Cardiac fibroblast (primary cell): ENCODE data around the gene SLC25A38.

Experiments
- DNase-seq, 2 donors: peaks; one replicate each; pipeline versions ENCODE4 v3.0.0 to v3.0.0-alpha.2; 2010; ENCODE audit warnings: low read depth in 2 of 2
- H3K4me3 ChIP-seq, 2 donors: replicated peaks in 1 of 2; 1 replicate in 1 of 2; 2 replicates in 1 of 2; pipeline ENCODE4 v1.5.1; 2011; ENCODE audit warnings: low read depth in 2 of 2, low read length in 2 of 2, mild to moderate bottlenecking in 2 of 2, moderate library complexity in 1 of 2
- TF ChIP-seq, protein P1 (sequence below): IDR thresholded peaks from one replicate; pipeline ENCODE4 v1.5.1; 2011; ENCODE audit warnings: low read depth, mild to moderate bottlenecking, low read length, inconsistent platforms

SLC25A38 gene

DNA sequence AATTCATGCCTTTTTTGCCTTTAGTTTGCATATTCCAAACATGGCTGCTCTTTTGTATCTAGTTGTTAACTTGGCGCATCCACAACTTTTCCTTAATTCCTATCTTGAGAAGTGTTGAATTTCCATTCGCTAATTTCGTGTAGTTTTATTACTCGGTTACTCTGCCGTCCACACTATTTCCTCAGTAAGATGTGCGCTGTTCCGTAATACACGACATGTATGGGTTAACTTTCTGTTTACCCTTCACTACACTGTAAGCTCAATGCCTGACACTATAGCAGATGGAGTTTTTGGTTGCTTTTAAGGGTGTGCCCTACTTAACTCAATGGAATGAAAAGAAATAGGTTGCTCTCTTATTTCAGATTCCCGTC lies 24.1 kb downstream of the SLC25A38 start:
- peak overlapping the region; percentile 62 to 83 for H3K4me3 ChIP-seq
- DNase-seq, result peak in 1 of 2 donors; percentile 23
- TF ChIP-seq, protein P1, sequence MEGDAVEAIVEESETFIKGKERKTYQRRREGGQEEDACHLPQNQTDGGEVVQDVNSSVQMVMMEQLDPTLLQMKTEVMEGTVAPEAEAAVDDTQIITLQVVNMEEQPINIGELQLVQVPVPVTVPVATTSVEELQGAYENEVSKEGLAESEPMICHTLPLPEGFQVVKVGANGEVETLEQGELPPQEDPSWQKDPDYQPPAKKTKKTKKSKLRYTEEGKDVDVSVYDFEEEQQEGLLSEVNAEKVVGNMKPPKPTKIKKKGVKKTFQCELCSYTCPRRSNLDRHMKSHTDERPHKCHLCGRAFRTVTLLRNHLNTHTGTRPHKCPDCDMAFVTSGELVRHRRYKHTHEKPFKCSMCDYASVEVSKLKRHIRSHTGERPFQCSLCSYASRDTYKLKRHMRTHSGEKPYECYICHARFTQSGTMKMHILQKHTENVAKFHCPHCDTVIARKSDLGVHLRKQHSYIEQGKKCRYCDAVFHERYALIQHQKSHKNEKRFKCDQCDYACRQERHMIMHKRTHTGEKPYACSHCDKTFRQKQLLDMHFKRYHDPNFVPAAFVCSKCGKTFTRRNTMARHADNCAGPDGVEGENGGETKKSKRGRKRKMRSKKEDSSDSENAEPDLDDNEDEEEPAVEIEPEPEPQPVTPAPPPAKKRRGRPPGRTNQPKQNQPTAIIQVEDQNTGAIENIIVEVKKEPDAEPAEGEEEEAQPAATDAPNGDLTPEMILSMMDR, result no peak

DNA sequence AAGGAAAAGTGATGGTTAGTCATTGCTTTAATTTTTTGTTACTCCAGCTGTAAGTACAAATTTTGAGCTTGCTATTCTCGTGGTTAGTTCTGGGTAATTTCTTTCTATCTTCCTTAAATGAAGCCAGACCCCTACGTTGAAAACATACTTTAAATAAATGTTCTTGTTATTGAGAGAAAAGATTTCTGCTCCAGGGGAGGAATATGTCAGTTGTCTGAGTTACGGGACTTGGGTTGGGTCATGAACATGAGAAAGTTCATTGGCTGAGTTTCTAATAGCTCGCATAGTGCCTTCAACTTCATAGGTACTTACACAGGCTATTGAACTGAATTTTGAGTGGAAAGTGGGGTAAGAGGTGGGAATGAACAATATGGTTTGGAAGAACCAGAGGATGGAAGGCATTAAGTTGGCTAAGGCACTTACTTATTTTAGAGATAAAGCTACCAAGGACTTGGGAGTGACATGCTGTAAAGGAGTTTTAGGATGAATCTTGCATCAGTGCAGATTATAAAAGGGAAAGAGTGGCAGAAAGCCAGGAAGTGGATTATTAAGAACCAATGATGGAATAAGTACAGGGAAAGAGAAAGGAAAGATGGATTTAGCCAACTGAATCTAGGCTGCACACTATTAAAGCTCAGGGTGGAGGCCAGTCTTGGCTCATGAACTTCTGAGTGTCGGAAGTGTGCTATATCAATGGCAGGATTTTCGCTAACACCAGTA lies 24.8 kb downstream of the SLC25A38 start:
- TF ChIP-seq, protein P1, result no peak
- DNase-seq, result peak; percentile 31 to 52
- H3K4me3 ChIP-seq, result peak overlapping the region; percentile 62 to 83

DNA sequence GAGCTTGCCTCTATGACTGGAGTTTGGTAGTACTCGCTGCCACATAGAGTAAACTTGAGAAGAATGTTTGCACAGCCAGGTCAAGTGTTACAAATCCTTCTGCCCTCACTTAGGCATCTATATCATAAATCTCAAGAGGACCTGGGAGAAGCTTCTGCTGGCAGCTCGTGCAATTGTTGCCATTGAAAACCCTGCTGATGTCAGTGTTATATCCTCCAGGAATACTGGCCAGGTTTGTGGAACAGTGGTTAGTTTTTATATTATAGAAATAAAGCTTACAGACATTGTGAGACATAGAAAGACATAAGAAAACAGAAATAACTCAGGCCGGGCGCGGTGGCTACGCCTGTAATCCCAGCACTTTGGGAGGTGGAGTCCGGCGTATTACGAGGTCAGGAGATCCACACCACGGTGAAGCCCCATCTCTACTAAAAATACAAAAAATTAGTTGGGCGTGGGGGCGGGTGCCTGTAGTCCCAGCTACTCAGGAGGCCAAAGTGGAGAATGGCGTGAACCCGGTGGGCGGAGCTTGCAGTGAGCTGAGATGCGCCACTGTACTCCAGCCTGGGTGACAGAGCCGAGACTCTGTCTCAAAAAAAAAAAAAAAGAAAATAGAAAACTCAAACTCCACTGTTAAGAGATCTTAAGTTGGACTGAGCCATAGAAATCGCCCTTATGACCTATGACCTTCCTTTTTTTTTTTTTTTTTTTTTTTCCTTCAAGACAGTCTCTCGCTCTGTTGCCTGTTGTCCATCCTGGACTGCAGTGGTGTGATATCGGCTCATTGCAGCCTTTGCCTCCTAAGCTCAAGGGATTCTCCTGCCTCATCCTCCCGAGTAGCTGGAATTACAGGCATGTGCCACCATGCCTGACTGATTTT lies 25.6 kb downstream of the SLC25A38 start:
- H3K4me3 ChIP-seq, result peak overlapping the region in 1 of 2 donors; percentile 83
- no peak for DNase-seq
- TF ChIP-seq, protein P1, result no peak

DNA sequence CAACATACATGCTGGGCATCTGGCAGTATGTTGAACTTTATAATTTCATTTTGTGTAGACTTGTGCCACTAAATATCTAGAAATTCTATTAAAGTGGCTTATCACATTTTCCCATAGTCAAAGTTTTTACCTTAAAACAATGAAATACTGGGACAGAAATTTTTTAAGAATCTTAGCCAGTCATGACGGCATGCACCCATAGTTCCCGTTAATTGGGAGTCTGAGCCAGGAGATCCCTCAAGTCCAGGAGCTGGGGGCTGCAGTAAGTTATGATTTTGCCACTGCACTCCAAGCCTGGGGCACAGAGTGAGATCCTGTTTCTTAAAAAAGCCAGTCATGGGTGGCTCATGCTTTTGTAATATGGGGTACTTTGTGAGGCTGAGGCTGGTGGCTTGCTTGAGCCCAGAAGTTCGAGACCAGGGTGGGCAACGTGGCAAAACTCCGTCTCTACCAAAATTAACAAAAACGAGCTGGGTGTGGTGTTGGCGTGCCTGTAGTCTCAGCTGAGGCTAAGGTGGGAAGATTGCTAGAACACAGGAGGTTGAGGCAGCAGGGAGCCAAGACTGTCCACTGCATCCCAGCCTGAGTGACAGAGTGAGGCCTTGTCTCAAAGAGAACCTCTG lies 26.5 kb downstream of the SLC25A38 start:
- TF ChIP-seq, protein P1, result no peak
- no peak overlapping the region for H3K4me3 ChIP-seq

DNA sequence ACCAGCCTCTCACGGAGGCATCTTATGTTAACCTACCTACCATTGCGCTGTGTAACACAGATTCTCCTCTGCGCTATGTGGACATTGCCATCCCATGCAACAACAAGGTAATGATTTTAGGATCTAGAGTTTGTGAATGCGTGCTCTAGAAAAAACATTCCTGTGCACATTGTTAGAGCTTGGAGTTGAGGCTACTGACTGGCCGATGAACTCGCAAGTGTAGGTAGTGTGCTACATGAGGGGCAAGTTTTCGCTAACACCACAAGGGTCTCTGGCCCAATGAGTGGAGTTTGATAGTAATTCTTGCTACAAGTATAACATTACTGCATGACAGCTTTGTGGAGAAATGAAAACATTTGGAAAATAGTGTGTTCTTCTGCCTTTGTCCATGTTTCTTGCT lies 27.7 kb downstream of the SLC25A38 start:
- H3K4me3 ChIP-seq, result no peak overlapping the region
- TF ChIP-seq, protein P1, result no peak

More for the DNA sequence above, 26.5 kb downstream of the SLC25A38 start:
- DNase-seq, result no peak

DNA sequence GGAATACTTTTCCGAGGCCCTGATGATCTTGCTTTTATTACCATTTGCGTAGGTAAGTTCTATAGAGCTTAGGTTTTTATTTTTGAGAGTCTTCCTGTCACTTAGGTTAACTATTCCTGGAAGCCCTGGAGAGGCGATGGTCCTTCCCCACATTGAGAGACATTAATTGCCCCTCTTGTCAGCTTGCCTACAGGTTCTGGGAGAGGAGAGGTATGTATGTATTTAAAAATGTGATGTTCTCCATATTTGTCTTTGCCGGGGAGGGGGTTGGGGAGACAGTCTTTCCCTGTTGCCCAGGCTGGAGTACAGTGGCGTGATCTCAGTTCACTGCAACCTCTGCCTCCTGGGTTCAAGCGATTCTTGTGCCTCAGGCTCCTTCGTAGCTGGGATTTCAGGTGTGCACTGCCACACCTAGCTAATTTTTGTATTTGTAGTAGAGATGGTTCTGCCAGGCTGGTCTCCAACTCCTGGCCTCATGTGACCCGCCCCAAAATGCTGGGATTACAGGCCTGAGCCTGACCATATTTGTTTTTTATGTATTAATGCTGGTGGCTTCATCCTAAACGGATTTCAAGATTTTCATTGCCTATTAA lies 29.6 kb downstream of the SLC25A38 start:
- no peak for DNase-seq
- no peak overlapping the region for H3K4me3 ChIP-seq
- TF ChIP-seq, protein P1, result no peak

More for the DNA sequence above, 27.7 kb downstream of the SLC25A38 start:
- no peak for DNase-seq
